HG02938 (cell line): ENCODE measurements around the gene ADM2.
A peak's percentile ranks its signal among the peaks of the same experiment; 100 is the strongest.

Experiments used
- ATAC-seq: cut with Tn5 transposase; IDR thresholded peaks from one replicate; pipeline ENCODE4 v1.9.1; 2021; ENCODE audit warnings: mild to moderate bottlenecking, moderate library complexity; ENCODE audit not compliant: unreplicated experiment

ADM2 gene

DNA sequence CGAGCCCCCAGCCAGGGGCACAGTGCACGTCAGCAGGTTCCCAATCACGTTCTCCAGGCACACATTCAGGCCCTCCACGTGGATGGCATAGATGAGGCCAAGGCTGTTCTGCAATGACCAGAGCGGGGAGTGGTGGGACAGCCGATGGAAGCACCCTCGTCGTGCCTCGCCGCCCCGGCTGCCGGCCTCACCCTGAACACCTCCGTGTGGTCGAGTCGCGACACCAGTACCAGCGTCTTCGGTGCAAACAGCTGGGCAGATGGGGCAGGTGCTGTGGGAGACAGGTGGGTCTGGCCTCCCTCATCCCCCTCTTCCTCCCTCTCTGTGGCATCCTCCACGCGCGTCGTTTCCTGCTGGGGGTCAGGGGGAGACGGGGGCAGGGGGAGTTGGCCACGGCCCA is 14.0 kb upstream of the ADM2 start:
- ATAC-seq: no peak

DNA sequence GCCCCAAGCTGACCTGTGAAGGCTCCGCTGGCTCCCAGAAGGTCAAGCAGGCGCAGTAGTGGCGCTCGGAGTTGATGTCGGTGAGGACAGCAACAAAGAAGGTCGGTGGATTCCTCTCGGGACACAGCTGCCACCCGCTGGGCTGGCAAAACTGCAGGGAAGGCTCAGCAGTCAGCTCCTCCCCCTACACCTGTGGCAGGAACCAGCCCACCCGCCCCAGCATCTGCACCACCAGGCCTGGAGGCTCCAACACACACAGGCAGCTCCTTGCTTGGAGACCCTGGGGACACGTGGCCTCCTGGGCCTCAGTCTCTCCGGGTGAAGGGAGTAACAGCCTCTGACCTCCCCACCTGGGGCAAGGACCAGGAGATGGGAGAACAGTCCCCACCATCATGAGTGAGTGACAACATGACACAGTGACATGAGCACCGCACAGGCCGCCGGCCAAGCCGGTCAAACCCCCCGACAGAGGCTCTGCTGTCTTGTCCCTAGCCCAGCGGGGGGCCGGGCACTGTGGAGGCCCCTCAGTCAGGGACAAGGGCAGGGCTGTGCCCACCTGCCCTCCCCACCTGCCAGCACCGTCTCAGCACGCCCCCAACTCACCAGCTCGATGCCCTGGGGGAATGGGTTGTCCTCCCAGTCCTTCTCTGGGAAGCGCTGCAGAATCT is 13.4 kb upstream of the ADM2 start:
- no peak for ATAC-seq

DNA sequence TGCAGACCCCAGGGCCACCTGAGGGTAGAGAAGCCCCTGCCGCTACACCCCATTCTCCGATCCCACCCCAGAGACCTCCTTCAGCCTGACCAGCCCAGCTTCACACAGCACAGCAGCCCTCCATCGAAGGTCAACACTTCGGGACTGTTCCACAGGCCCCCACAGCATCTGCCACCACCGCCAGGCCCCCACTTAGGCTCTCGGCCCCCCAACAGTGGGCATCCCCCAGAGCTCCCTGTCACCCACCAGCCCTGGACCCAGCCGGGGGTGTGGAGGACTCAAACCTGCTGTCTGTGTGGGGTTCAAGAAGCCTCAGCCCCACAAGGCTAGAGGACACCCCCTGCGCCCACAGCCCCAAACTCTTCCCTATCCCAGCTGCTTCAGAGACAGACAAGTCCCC is 12.7 kb upstream of the ADM2 start:
- no peak for ATAC-seq

DNA sequence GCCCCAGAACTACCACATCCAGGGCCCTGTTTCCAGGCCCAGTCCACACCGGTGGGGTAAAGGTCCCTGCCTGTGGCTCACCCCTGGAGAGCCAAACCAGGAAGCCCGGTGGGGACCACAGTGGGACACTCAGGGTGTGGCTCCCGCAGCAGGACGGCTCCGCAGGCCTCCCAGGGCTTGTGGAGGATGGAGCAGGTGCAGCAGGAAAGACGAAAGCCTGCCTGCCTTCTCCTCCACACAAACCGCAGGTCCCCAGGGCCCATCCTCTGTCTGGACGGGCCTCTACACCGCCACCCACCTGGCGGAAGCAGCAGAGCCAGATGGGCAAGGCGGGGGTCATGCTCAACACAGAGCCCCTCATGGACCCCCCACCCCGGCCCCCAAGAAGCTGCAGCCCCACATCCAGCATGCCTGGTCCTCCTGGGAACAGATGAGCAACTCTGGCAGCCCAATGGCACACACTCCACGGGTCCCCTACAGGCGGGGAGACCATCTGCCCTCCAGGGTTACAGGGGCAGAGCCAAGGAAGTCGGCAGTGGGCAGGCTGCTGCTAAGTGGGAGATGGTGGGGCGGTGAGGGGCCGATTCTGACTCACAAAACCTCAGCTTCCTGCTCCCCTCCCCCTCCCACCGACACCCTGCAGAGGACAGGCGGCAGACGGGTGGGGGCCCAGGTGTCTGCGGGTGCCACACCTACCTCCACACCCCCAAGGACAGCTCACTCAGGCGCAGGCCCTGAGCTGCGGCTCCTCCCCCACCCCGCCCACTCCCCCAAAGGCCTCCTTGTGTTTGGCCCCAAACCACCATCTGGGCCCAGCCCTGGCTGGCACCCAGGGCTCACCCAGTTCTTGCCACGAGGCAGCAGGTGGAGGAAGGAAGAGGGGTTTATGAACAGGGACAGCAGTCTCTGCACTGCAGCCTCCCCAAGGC is 11.7 kb upstream of the ADM2 start:
- peak; percentile 50 for ATAC-seq

DNA sequence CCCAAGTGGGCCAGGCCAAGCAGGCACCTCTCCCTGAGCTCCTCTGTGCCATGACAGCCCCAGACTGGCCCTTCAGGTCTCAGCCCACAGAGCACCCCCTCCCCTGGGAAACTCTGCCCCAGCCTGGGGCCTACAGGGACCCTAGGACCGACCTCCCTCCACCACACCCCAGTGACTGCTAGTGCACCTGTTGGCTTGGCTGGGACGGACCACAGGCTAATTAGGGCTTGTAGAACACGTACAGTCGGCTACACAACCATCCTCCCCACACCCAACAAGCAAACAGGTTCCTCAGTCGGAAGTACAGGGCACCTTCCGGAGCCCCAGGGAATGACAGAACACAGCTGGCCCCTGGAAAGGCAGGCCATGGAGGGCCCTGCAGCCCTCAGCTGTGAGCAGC is 10.9 kb upstream of the ADM2 start:
- no peak for ATAC-seq

DNA sequence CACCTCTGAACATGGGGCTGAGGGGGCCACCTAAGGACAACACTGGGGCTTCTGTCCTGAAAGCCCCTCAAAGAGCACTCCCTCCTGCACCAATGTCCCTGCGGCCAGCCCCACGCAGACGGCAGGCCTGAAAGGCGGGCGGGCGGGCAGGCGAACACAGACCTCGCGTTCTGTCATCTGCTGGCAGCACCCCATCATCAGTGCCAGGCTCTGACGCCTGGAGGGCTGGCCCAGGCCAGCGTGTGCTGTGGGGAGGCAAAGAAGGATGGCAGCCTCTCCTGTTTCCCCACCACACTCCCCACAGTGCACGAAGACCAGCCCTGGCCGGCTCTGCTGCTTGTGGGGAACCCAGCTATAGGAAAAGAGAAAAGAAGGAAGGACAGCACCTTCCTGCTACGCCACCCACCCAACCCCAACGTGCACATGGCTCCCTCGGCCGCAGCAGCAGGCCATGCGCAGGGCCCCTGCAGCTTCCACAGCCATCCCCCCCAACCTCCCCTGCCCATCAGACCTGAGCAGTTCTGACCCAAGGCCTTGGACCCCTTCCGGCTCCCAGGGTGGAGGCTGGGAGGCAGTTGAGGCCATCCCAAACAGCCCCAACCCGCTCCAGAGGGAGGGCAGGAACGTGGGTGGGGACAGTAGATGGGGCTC is 10.0 kb upstream of the ADM2 start:
- no peak for ATAC-seq

DNA sequence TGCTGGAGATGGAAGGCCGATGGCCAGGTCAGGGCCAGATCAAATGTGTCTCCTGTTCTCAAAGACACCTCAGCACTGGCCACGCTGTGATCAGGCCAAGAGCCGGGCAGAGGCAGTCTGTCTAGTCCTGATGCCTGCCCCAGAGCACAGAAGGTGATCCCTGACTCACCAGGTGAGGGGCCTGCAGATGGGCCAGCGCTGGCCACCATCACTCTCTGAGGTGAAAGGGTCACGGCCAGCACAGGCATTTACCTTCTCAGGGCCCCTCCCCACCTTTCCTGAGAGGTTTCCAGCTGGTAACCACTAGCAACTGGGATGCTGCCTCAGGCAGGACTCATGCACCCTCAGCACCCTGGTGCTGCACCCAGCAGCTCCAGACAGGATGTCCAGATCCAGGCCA is 9.4 kb upstream of the ADM2 start:
- ATAC-seq: no peak

DNA sequence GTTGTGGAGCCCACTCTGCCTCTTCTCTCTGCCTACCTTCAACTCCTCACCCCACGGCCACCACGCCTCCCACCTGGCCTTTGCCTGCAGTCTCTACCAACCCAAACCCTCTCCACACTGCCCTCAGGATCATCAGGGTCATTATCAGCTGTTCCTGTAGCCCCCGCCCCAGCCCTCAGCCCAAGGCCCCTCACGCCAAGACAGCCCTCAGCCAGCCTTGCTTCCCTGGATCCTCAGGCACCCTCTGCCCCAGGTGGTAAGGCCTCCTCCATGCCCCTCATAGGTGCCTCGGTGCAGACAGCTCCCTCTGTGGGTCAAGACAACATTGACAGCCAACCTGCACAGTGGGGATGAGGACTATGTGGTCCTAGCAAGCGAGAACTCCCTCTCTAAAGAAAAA is 8.3 kb upstream of the ADM2 start:
- ATAC-seq: no peak

DNA sequence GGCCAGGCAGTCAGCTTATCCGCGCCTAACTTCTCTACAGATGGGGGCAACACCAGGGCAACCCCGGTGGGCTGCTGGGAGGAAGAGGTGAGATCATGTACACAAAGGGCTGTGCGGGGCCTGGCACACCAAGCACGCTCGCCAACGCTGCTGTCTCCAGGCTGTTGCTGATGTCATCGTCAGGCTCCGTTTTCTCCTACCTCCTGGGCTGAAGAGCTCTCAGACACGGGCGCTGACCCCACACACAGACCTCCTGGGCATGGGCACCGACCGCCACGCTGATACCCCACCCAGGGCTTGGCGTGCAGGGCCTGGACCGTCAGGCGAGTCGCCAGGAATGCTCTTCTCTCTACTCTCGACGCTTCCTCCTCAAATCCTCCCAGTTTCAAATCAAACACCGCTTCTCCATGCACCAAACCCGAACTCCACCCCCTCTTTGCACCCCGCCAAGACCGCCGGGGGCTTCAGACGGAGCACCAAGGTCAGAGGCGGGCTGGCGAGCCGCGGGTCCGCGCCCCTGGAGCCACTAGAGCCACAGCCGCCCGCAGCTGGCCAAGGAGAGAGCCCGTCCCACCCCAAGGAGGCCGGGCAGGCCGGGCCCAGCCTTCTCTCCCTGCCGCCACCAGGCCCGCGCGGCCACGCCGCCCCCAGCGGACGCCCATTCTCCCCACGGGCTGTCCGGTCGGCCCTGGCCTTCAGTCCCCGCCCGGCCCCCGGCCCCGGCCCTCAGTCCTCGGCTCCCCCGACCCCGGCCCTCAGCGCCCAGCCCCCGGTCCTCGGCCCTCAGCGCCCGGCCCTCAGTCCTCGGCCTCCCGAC is 7.3 kb upstream of the ADM2 start:
- ATAC-seq: no peak

DNA sequence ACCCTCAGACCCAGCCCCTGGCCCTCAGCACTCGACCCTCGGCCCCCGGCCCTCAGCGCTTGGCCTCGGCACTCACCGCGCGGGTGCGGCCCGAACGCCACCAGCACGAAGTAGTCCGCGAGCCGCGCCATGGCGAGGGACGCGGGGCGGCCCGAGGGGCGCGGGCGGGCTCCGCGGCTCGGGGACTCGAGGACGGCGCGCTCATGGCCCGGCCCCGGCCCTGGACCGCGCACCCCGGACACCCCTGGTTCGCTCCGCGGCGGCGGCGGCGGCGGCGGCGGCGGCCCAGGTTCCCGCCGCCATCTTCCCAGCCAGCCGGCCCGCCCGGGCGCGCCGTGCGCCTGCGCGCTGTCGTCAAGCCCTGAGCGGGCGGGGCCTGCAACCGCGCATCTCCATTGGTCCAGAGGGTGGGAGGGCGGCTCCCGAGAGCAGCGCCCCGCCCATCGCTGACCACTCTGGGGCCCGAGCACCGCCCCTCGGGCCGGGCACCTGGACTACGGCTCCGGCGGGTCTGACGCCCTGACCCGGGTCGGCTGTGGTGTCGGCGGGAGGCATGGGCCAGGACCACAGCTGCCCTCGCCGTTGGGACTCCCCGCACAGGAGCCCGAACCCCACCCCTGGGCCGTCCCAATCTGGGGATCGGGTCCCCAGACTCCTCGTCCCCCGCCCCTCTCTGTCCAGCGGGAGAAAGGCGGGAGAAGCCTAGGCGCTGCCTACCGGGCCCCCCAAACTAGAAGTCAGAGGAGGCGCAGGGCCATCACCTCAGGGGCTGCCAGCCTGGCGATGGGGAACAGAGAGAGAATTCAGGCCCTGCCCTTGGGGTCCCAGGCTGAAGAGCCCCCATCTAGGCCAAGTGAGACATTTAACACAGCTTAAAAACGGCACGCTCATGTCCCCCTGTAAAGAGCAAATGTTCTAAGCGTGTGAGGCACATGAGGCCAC is 6.4 kb upstream of the ADM2 start, which contains the start of gene SBF1:
SBF1 (minus strand) TSS at position 326 of the 942 bp plus-strand sequence; CDS start at position 131, 195 bp downstream.
- peak; percentile 54 for ATAC-seq

DNA sequence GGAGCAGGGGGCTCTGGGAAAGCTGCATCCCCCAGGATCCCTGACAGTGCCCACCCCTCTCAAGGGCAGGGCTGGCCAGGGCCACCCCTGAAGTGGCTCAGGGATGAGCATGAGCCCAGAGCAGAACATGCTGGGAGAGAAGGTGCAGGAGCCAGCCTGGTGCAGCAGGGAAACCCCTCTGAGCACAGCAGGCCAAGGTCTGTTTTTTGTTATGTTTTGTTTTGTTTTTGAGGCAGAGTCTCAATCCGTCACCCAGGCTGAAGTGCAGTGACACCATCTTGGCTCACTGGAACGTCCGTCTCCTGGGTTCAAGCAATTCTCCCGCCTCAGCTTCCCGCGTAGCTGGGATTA is 5.7 kb upstream of the ADM2 start:
- ATAC-seq: no peak

DNA sequence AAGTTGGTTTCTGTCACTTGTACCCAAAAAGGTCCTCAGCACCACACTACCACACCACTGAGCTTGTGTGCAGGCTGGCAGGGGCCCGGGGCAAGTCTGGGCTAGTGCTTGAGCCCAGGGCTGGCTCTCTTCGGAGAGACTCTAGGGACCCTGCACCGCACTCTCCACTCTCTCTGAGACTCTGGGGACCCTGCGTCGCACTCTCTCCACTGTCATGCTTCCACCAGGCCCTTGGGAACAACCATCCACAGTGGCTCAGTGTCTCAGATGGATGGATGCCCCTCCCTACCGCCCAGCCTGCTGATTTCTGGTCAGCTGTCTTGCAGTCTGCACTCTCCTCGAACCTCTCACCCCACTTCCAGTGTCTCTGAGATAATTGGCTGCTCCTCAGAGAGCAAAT is 4.5 kb upstream of the ADM2 start:
- ATAC-seq: no peak

DNA sequence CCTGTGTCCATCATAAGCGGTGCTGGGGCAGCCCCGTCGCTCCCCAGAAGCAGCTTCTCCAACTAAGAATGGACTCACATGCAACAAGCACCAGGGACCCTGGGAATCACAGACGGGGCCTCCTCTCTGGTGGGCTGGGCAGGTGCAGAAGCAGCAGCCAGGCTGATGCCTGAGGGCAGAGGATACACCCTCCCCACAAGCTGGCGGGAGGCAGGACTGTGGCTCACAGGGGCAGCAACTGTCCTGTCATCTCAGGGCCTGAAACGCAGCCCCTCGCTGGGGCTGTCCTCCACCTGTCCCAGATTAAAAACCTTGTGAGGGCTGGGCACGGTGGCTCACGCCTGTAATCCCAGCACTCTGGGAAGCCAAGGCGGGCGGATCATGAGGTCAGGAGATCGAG is 3.4 kb upstream of the ADM2 start:
- no peak for ATAC-seq

DNA sequence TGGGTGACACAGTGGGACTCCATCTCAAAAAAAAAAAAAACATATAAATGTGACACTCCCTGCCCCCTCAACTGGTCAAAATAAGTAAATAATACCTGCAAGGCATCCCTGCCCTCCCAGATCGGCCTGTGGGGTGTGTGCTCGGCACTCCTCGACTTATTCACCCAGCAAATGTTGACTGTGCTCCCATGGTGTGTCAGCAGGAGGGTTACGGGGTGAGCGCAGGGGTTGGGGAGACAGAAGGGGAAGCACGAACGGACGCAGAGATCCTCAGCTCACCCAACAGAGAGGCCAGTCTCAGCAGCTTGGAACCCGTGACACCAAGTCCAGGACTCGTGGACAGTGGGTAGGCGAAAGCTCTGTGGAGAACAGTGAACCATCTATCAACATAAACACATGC is 1.6 kb upstream of the ADM2 start:
- no peak for ATAC-seq

DNA sequence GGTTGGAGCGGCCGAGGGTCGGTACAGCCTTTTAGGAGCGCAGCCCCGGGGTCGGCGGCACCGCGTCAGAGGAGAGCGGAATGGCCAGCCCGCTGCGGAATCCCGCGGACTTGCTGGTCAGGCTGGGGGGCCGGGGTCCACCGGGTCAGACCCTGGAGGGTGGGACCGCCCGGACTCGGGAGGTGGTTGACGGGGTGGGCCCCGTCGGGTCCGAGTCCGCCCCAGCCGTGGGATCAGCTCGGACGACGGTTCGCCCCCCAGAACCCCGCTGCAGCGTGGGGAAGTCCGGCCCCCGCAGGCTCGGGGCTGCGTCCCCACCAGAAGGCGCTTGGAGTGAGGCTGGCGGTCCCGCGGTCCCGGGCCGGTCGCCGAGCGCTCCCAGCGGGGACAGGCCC is 301 bp upstream of the ADM2 start:
- no peak for ATAC-seq

DNA sequence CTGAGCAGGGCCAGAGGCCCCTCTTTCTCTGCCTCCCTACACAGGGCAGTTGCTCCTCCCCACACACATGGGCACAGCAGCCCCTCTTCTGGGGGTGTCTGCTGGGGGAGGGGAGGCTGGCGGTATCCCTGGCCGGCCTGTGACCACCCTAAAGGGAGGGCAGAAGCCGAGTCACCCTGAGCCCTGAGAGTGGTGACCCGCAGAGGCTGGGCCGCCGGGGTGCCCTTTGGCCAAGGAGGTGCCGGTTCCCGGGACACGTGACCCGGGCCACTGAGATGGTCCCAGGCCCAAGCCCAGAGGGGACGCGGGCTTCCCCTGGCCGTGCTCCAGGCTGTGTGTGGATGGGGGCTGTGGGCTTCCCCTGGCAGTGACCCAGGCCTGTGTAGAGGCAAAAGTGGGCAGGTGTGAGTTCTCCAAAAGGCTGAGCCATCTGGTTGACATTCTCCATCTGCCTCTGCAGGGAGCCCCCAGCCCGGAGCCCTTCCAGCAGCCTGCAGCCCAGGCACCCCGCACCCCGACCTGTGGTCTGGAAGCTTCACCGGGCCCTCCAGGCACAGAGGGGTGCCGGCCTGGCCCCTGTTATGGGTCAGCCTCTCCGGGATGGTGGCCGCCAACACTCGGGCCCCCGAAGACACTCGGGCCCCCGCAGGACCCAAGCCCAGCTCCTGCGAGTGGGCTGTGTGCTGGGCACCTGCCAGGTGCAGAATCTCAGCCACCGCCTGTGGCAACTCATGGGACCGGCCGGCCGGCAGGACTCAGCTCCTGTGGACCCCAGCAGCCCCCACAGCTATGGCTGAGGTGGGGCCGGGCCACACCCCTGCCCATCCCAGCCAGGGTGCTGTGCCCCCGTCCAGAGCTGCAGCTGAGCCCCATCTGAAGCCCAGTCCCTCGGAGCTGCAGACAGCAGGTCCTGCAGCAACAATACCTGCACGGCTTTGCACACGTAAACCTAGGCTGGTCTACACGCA is 1.0 kb downstream of the ADM2 start:
- ATAC-seq: no peak

DNA sequence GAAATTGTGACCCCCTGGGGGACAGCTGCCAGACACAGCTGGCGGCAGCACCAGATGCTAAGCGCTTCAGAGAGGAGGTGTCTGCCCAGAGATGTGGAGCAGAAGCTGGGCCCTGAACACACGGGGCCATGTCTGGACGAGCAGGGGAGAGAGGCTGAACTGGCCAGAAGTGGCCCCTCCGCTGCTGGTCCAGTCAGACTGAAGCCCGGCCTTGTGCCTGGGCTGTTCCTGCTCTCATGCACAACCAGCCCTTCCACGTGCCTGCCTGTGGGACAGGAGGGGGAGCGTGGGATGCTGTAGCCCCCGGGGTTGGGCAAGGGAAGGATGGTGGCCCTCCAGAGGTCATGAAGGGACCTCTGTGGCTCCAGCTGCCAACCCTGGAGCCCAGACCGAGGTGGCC is 1.8 kb downstream of the ADM2 start:
- no peak for ATAC-seq

DNA sequence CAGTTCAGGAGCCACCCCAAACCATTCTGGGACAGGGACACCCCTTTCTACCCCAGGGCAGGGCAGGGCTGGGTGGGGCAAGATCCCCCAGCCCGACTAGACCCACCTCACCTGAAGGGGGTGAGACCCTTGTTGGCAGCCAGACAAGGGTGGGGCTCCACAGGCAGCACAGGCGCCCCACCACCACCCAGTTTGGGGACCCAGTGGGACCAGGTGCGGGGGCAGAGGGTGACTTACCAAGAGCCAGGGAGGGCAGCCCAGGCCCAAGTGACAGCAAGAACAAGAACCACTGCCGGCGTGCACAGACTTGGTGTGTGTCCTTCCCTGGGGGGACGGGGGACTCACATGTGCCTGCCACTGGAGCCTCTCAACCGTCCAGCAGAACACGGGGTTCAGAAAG is 2.2 kb downstream of the ADM2 start:
- no peak for ATAC-seq
